B cell (primary cell): ENCODE results near the gene SMARCC2. TPM values are rescaled to one million over a fixed set of nuclear protein-coding genes. Genes with fewer than 3 reads are reported as not detected.

Experiments
- ATAC-seq: fragments of 200-7000 bp; cut with Tn5 transposase; one replicate; pipeline ENCODE4 v1.10.0; 2021; ENCODE audit warnings: low read depth, mild to moderate bottlenecking, moderate number of reproducible peaks, moderate library complexity
- CTCF ChIA-PET: fragments of 350-600 bp; sonication (Branson Sonifier 250); formaldehyde crosslinking; loops from one replicate; lab custom pipeline; 2021; ENCODE audit warnings: antibody characterized with exemption, inconsistent platforms; lab: Charles Lee
- POLR2A ChIA-PET: fragments of 350-600 bp; sonication (Branson Sonifier 250); formaldehyde crosslinking; loops from one replicate; lab custom pipeline; 2021; ENCODE audit warnings: antibody characterized with exemption; lab: Charles Lee
- DNase-seq: peaks from one replicate; pipeline ENCODE4 v3.0.0; 2013
- H2AFZ ChIP-seq: 2 replicates; pipeline ENCODE4 v1.6.1; 2012; ENCODE audit warnings: mild to moderate bottlenecking, low read depth, low read length; ENCODE audit not compliant: insufficient read depth, poor library complexity, severe bottlenecking
- H3K27ac ChIP-seq, 2 donors: 1 replicate in 1 of 2; 2 replicates in 1 of 2; pipeline ENCODE4 v1.5.1; 2012 to 2013; ENCODE audit warnings: low read length in 2 of 2, mild to moderate bottlenecking in 2 of 2, moderate library complexity in 1 of 2
- H3K27me3 ChIP-seq, 4 experiments: fragments of 200-600 bp in 1 of 4; sonication (generic) in 1 of 4; replicated peaks in 1 of 4; 1 replicate in 2 of 4; 2 replicates in 2 of 4; pipeline versions ENCODE4 v1.6.1 to v1.7.0; 2013 to 2016; ENCODE audit warnings: low read length in 3 of 4, mild to moderate bottlenecking in 2 of 4, mixed read lengths in 1 of 4, moderate library complexity in 1 of 4; ENCODE audit not compliant: insufficient read depth in 4 of 4, control insufficient read depth in 3 of 4; ENCODE audit errors: control extremely low read depth in 1 of 4
- H3K36me3 ChIP-seq, 2 experiments: replicated peaks in 1 of 2; 1 replicate in 1 of 2; 2 replicates in 1 of 2; pipeline versions ENCODE4 v1.6.1 to v1.7.1; 2013; ENCODE audit warnings: low read length in 1 of 2; ENCODE audit not compliant: insufficient read depth in 2 of 2, control insufficient read depth in 1 of 2; ENCODE audit errors: control extremely low read depth in 1 of 2, extremely low read depth in 1 of 2
- H3K4me1 ChIP-seq, 2 donors: fragments of 200-600 bp in 1 of 2; sonication (generic) in 1 of 2; 1 replicate in 1 of 2; 2 replicates in 1 of 2; pipeline versions ENCODE4 v1.5.1 to v1.6.1; 2013 to 2017; ENCODE audit warnings: low read length in 2 of 2; ENCODE audit not compliant: control insufficient read depth in 2 of 2, insufficient read depth in 2 of 2
- H3K4me2 ChIP-seq: replicated peaks from 2 replicates; pipeline ENCODE3; 2012; ENCODE audit warnings: mild to moderate bottlenecking, low read depth, low read length; ENCODE audit not compliant: poor library complexity, severe bottlenecking
- H3K4me3 ChIP-seq, 5 experiments: fragments of 200-600 bp in 1 of 5; sonication (generic) in 1 of 5; 1 replicate in 3 of 5; 2 replicates in 2 of 5; pipeline versions ENCODE4 v1.5.1 to v1.7.0; 2011 to 2016; ENCODE audit warnings: low read length in 4 of 5, mild to moderate bottlenecking in 4 of 5, low read depth in 2 of 5, control low read depth in 1 of 5, moderate library complexity in 1 of 5; ENCODE audit not compliant: insufficient read depth in 1 of 5; ENCODE audit errors: control extremely low read depth in 1 of 5, extremely low read depth in 1 of 5
- H3K79me2 ChIP-seq: fragments of 200-600 bp; sonication (generic); one replicate; pipeline ENCODE4 v1.6.0; 2016; ENCODE audit warnings: low read length; ENCODE audit not compliant: control insufficient read depth, insufficient read depth
- H3K9ac ChIP-seq: fragments of 200-600 bp; sonication (generic); 2 replicates; pipeline ENCODE4 v1.6.1; 2017; ENCODE audit warnings: mild to moderate bottlenecking, low read length, moderate library complexity
- H3K9me3 ChIP-seq, 3 donors: one replicate each; pipeline versions ENCODE4 v1.6.1 to v1.7.1; 2013; ENCODE audit warnings: low read length in 2 of 3; ENCODE audit not compliant: control insufficient read depth in 2 of 3, insufficient read depth in 1 of 3; ENCODE audit errors: control extremely low read depth in 1 of 3
- H4K20me1 ChIP-seq: 2 replicates; pipeline ENCODE4 v1.6.0; 2012; ENCODE audit warnings: mild to moderate bottlenecking, low read length; ENCODE audit not compliant: insufficient read depth, control insufficient read depth, poor library complexity, severe bottlenecking
- H3K27ac Mint-ChIP-seq: one replicate; pipeline ENCODE4 v1.8.0; 2021; ENCODE audit warnings: mixed read lengths
- H3K27me3 Mint-ChIP-seq: one replicate; pipeline ENCODE4 v1.8.0; 2021; ENCODE audit warnings: mixed read lengths
- H3K4me1 Mint-ChIP-seq: one replicate; pipeline ENCODE4 v1.8.0; 2021; ENCODE audit warnings: mixed read lengths
- H3K4me3 Mint-ChIP-seq: one replicate; pipeline ENCODE4 v1.8.0; 2021; ENCODE audit warnings: mixed read lengths
- H3K9me3 Mint-ChIP-seq: one replicate; pipeline ENCODE4 v1.8.0; 2022; ENCODE audit warnings: mixed read lengths; ENCODE audit not compliant: insufficient read depth
- EZH2 ChIP-seq: IDR thresholded peaks from 2 replicates; pipeline ENCODE4 v1.6.1; 2012; ENCODE audit warnings: borderline replicate concordance, low read depth, mild to moderate bottlenecking, moderate library complexity, low read length; ENCODE audit not compliant: insufficient read depth, poor library complexity, severe bottlenecking
- WGBS: methylation state at CpG from one replicate; pipeline ENCODE4 v1.1.5; 2013; ENCODE audit warnings: missing lambda C conversion rate; ENCODE audit not compliant: insufficient coverage; 5-methylcytosine and 5-hydroxymethylcytosine counted together
- intact Hi-C: fragments of 100-400 bp; cut with micrococcal nuclease; formaldehyde crosslinking; loops from one replicate; pipeline ENCODE4 v1.10.0; 2022
- polyA minus RNA-seq: library from RNA; depleted of rRNA, polyadenylated mRNA; stranded (reverse); fragments of >200 nt; gene quantifications from 2 replicates; pipeline ENCODE4 v1.2.3, GENCODE V29; 2012
- polyA plus RNA-seq: library from polyadenylated mRNA; depleted of rRNA; stranded (reverse); fragments of >200 nt; gene quantifications from 2 replicates; pipeline ENCODE4 v1.2.3, GENCODE V29; 2012
- total RNA-seq, 2 donors: library from RNA; stranded (reverse); fragments of 120-200 nt in 1 of 2; gene quantifications; 1 replicate in 1 of 2; 2 replicates in 1 of 2; pipeline versions ENCODE4 v1.2.3 to v1.2.4, GENCODE V29; 2013 to 2022
- TF ChIP-seq, protein P1 (sequence below): fragments of 200-600 bp; IDR thresholded peaks from one replicate; pipeline ENCODE4 v1.8.0; 2022; ENCODE audit warnings: antibody characterized with exemption, mild to moderate bottlenecking

The SMARCC2 gene
- total RNA-seq (195 and 198 TPM in 2 replicates), polyA plus RNA-seq (56.3 and 70.4 TPM in 2 replicates), polyA minus RNA-seq (52.6 and 76.0 TPM in 2 replicates)
- total RNA-seq (2013), result 39.3 TPM

DNA sequence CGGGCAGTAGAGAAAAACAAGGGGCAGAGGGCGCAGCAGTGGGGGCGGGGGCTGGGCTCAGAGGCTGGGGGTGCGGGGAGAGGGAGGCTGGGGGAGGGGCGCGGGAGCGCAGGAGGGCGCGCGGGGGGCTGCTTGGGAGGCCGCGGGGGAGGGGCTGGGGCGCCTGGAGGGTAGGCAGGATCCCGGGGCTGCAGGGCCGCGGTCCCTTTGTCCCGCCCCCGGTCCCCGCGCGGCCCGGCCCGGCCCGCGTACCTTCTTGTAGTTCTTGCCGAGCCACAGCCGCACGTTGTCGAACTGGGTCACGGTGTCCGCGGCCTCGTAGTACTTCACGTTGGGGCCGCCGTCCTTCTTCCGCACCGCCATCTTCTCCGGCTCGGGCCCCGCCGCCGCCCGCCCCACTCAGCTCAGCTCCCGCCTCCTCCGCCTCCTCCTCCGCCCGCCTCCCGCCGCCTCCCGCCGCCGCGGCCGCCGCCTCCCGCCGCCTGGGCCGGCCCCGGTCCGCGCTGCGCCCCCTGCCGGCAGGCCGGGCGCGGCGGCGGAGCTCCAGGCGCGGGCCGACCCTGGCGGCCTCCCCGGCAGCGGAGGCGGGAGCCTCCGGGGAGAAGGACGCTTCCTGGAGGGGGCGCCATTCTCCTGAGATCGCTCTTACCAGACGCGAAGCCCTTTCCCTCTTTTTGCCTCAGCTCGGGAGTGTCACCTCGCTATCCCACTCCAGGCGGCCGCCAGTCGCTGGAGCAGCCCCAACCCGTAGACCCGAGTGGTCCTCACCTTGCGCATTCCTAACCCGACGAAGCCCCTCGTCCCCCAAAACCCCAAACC, at the start of gene SMARCC2:
Gene SMARCC2 (minus strand): TSS at position 385 of the 819 bp plus-strand sequence. CDS start 22 bp downstream, at position 363.
- CTCF ChIA-PET, result interaction anchor here (0.5 to 6.7 kb wide), 50 partner anchors 8 to 451 kb away, joined by 3 to 247 read pairs (median 5); partner anchors contain the start of genes ANKRD52, COQ10A, ESYT1 and MYL6B
- peak within 1 kb of the TSS; percentile 61 to 89 (median 85) for H3K4me3 ChIP-seq
- peaks cover 29% of the 10 kb centered on the region for H3K79me2 ChIP-seq
- H3K36me3 ChIP-seq, result peaks cover 0 to 21% of the 10 kb centered on the region in 2 experiments
- peak within 1 kb of the TSS; percentile 99 for H3K4me2 ChIP-seq
- POLR2A ChIA-PET, result interaction anchor here (0.6 to 3.2 kb wide), 26 partner anchors 13 to 1212 kb away, joined by 3 to 35 read pairs (median 5); partner anchors contain the start of genes COQ10A, CS, ESYT1 and GLS2
- peak within 1 kb of the TSS; percentile 75 to 86 for H3K27ac ChIP-seq
- peaks cover 19 to 34% of the 10 kb centered on the region in 2 donors for H3K4me1 ChIP-seq
- Mint-ChIP-seq H3K27ac (peak within 1 kb of the TSS; percentile 97), H3K4me1 (peaks cover 48% of the 10 kb centered on the region), H3K9me3 (no peaks in the 10 kb centered on the region), H3K4me3 (peak within 1 kb of the TSS; percentile 98), H3K27me3 (no peaks in the 10 kb centered on the region)
- H3K9me3 ChIP-seq, result no peaks in the 10 kb centered on the region
- no peaks in the 10 kb centered on the region for H4K20me1 ChIP-seq
- ATAC-seq (peak; percentile 87), DNase-seq (peak; percentile 91)
- H2AFZ ChIP-seq, result peak within 1 kb of the TSS; percentile 97
- intact Hi-C loops, result loop anchor here (1.0 to 10.0 kb wide), 5 partner anchors 31 to 279 kb away; partner anchors contain the start of genes MYL6, RPS26 and SPRYD4
- under 1% methylated on average over 87 of the region's 93 CpGs for WGBS
- H3K9ac ChIP-seq, result peak within 1 kb of the TSS; percentile 92
- H3K27me3 ChIP-seq, result no peaks in the 10 kb centered on the region
- TF ChIP-seq, protein P1, sequence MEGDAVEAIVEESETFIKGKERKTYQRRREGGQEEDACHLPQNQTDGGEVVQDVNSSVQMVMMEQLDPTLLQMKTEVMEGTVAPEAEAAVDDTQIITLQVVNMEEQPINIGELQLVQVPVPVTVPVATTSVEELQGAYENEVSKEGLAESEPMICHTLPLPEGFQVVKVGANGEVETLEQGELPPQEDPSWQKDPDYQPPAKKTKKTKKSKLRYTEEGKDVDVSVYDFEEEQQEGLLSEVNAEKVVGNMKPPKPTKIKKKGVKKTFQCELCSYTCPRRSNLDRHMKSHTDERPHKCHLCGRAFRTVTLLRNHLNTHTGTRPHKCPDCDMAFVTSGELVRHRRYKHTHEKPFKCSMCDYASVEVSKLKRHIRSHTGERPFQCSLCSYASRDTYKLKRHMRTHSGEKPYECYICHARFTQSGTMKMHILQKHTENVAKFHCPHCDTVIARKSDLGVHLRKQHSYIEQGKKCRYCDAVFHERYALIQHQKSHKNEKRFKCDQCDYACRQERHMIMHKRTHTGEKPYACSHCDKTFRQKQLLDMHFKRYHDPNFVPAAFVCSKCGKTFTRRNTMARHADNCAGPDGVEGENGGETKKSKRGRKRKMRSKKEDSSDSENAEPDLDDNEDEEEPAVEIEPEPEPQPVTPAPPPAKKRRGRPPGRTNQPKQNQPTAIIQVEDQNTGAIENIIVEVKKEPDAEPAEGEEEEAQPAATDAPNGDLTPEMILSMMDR, result peak; percentile 72
- TF ChIP-seq EZH2, result no peak
